Gastrocnemius medialis (tissue), 4 donors: ENCODE data around the gene PLA2G12B.

Experiments used
- CTCF ChIP-seq, 5 experiments: fragments of 450-650 bp in 3 of 5; fragments of 200-600 bp in 2 of 5; sonication (generic) in 2 of 5; IDR thresholded peaks in 4 of 5; conservative IDR thresholded peaks in 1 of 5; 1 replicate in 4 of 5; 2 replicates in 1 of 5; pipeline ENCODE4 v1.5.1; 2016 to 2019; ENCODE audit warnings: antibody characterized with exemption in 5 of 5, mild to moderate bottlenecking in 3 of 5, moderate library complexity in 3 of 5
- POLR2A ChIP-seq, 2 donors: fragments of 450-650 bp; IDR thresholded peaks; one replicate each; pipeline ENCODE4 v1.6.1; 2017; ENCODE audit warnings: antibody characterized with exemption in 2 of 2, mild to moderate bottlenecking in 2 of 2, moderate library complexity in 2 of 2

- TF ChIP-seq POLR2A (IDR thresholded peaks at IDR 0.05) (no peak), CTCF (IDR thresholded peaks at IDR 0.05 in 4 of 5, conservative IDR thresholded peaks at IDR 0.05 in 1 of 5) (no peak)
Observed at GRCh38 chr10:72890086-72890485, 64.5 kb downstream of the PLA2G12B start.
